ENCODE measurements around the gene PTPN3.

GRCh38 chr9:109403116-109403515 lies 95.0 kb downstream of the PTPN3 start:
- TF ChIP-seq CTCF (IDR thresholded peaks at IDR 0.05) = no peak
- TF ChIP-seq EZH2 (IDR thresholded peaks at IDR 0.05) = no peak
- no peak for TF ChIP-seq EZH2phosphoT487 (IDR thresholded peaks at IDR 0.05)
